Occipital lobe (tissue), 2 donors: ENCODE measurements around the gene C1orf198. TPM values are rescaled to one million over a fixed set of nuclear protein-coding genes. Genes with fewer than 3 reads are reported as not detected.

Experiments used
- DNase-seq: peaks from one replicate; lab custom pipeline; 2025; lab: John Stamatoyannopoulos, UW
- total RNA-seq: library from RNA; depleted of rRNA; stranded (reverse); fragments of >200 nt; gene quantifications from one replicate; pipeline ENCODE4 v1.2.3, GENCODE V29; 2014

The C1orf198 gene
- total RNA-seq, 1 donor from 2014 or later, result 14.5 TPM

DNA sequence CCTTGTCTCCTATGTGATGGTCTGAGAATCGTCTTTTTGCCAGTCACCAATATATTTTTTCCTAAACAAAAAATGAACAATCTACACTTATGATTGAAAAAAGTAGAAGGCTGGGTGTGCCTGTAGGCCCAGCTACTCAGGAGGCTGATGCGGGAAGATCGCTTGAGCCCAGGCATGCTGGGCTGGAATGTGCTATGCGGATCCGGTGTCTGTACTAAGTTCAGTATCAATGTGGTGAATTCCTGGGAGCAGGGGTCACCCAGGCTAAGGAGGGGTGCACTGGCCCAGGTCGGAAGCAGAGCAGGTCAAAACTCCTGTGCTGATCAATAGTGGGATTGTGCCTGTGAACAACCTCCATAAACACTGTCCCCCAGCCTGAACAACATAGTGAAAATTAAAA is 25.7 kb upstream of the C1orf198 start:
- DNase-seq, result no peak

DNA sequence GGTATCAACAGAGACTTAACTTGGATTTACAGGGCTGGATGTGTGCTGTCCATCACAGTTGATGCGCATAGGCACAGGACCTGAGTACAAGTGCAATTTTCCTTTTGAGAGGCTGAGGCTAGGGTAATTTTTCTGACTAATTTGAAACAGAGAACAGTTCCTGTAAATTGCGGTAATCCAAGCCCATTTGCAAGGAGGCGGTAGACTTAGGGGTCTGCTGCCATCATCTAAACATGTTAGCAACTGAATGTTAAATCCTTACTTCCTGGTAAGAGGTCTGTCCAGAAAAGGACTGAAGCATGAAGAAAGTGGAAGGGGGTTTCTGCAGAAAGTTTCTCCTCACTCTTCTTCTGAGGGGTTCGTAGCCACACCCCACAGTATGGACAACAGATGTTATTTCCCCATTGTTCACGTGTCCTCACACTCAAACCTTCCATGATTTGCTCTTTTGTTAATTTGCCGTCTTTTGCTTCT is 23.7 kb upstream of the C1orf198 start:
- no peak for DNase-seq

DNA sequence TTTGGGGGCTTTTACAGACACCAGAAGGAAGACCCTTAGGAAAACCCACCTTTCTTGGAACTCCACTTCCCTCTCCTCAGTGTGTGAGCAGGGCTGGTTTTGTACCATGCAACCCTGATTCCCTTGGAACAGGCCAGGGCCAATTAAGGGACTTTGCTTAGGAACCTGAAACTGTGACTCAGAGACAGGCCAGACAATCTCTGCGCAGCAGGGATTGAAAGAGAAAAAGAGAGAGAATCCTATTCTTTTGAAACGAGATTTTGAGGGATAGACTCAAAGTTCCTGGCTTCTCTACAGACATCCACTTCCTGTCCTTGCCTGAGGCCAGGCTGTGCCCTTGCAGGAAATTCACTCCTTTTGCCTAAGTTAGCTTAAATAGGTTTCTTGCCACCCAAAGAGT is 23.1 kb upstream of the C1orf198 start:
- DNase-seq, result no peak

DNA sequence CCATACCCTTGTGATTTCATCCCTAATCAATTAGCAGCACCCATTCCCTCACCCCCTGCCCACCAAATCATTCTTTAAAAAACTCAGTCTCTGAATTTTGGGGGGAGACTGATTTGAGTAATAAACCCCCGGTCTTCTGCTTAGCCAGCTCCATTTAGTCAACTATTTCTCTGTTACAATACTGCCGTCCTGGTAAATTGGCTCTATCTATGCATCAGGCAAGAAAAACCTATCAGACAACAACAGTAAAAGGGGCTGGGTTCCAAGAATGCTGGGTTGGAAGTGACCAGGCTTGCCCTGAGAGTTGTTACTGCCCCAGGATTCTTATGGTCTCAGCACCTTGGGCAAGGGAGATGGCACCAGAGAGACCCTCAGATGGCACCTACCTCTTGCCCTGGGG is 16.3 kb upstream of the C1orf198 start:
- DNase-seq, result no peak

DNA sequence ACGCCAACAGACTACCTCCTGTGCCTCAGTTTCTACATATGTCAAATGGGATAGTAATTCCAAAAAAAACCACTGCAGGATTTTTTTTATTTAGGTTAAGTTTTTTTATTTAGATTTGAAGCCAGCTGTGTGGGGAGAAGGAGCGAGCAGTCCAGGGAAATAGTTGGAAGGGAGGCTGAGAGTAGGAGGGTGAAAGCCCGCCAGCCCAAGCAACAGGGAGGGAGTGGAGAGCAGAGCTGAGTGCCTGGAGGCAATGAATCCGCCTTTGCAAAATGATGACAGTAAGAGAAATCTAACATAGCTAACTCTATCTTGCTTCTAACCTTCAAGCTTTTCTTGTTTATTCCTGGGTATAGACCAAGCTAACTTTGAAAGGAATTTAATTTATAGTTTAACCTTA is 15.6 kb upstream of the C1orf198 start:
- peak; percentile 25 for DNase-seq

DNA sequence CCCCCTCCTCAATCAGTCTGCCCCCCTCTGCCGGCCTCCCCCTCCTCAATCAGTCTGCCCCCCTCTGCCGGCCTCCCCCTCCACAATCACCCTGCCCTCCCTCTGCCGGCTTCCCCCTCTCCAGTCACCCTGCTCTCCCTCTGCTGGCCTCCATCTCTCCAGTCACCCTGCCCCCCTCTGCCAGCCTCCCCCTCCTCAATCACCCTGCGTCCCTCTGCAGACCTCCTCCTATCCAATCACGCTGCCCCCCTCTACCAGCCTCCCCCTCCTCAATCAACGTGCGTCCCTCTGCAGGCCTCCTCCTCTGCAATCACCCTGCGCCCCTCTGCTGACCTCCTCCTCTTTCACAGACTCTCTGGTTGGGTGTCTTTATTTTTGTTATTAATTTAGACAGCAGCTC is 11.5 kb upstream of the C1orf198 start:
- DNase-seq, result no peak

DNA sequence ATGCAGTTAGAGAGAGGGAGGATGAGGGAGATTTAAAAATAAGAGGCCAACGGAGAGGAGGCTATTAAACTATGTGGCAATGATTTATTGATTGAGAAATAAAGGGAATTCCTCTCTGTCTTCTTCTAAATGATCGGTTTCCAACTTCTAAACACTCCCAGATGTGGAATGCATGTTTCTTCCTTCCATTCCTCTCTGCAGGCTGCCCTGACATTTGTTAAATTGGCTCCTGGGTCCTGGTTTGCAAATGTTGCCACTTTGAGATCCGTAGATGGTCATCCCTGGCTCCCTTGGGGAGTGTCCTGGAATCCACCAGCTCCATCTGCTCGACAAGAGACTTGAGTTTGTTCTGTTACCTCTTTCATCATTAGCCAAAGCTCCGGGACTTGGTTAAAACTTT is 10.3 kb upstream of the C1orf198 start:
- DNase-seq, result no peak

DNA sequence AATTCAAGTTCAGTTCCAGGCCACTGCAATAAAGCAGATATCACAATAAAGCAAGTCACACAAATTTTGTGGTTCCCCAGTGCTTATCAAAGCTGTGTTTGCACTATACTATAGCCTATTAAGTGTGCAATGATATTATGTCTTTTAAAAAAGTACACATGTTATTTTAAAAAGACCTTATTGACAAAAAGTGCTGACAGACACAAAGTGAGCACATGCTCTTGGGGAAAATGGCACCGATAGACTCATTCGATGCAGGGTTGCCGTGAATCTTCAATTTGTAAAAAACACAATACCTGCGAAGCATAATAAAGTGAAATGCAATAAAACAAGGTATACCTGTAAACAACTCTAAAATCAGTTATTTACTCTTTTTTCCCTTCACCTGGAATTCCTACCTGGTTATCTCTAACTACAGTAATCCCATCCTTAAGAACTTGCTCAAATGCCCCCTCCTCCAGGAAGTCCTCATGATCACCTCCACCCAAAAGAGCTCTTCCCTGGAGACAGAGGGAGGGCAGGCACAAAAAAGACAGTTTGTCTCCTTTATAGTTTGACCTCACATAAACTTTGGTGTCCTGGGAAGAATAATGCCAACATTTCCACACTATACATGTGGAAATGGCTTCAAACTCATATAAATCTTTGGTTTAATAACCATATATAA is 9.7 kb upstream of the C1orf198 start:
- DNase-seq, result no peak

DNA sequence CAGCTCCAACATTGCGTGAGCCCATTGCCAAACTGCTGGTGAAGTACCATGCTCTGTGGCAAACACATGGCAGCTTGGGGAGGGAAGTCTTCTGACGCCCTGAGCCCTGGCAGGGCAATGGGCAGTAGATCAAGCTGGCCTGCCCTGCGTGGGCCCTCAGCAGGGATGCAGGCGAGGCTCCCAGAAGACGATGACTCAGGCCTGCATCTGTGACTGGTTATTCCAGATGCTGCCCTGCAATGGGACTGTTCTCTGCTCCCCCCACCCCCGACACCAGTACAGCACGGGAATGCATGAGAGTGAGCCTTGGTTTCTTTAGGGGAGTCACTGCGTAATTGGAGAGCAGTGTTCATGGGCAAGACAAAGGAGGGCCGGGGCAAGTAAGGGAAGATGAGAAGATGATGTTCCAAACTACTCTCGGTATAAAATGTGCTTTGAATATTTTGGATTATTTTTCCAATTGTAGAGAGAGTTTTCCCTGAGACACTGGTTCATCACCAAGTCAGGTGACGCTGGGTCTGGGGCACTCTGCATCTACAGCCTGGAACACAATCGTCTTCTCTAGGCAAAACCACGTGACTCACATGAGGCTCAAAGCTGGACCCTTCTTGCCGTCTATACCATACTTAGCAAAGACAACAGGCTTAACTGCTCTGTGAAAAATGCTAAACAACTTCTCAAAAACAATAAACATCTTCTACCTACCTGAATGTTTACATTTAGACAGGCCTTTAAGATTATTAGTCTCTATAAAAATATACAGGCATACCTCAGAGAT is 9.0 kb upstream of the C1orf198 start:
- no peak for DNase-seq

DNA sequence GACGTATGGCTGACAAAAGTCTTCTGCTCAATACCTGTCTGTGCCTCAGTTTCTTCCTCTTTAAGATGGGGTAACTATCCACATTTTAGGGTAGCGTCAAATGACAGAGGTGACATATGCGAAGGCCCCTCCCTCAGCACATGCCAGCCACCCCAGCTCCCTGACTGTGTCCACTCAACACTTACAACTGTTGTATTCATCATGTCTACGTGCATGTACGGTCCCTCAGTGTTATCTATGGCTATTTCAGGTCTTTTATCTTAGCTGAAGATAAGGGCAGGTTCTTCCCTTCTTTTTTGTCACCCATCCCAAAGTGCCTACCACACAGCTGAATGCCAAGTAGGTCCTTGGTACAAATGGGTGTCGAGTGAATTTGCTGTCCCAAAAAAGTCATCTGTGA is 8.3 kb upstream of the C1orf198 start:
- no peak for DNase-seq

DNA sequence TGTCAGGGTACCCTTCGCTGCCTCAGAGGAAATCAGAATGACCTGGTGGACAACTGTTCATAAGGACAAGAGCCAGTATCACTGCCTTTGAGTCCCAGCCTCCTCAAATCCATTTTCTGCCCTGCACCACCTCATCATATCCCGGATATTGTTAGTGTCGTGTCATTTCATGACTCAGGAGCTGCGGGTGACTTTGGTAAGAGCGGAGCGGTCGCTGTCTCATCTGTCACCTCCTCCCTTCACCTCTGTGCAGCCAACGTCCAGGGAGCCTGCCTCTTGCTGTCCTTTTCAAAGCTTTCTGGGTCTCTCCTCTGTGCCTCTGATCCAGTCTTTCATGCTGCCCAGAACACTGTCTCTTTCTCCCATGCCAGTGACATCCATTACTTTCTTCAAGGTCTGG is 7.0 kb upstream of the C1orf198 start:
- DNase-seq, result no peak

DNA sequence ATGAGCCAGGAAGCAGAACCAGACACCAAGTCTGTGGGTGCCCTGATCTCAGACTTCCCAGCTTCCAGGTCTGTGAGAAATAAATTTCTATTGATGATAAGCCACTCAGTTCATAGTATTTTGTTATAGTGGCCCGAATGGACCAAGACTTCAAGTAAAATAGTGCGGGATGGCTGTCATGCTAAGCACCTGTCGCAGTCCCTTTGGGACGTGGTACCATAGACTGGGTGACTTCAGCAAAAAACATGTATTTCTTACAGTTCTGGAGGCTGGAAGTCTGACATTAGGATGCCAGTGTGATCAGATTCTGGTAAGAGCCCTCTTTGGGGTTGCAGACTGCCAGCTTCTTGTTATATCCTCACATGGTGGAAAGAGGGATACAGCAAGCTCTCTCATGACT is 2.6 kb upstream of the C1orf198 start:
- DNase-seq, result no peak

DNA sequence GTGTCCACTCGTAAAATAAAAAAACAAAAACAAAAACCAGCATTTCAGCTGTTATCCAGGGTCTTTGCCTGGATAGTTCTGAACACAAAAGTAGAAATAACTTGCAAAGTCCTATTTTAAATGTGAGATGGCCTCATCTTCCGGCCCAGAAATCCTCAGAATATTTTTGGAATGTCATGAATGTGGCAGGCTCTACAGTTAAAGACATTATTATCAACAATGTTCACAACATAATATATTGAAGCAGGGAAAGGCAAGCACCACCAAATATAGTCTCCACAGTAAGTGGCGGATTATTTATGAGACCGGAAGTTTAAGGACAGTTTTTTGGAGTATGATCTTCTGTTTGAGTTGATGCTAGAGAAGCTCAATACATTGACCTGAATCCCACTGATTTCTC is 1.2 kb upstream of the C1orf198 start:
- no peak for DNase-seq

DNA sequence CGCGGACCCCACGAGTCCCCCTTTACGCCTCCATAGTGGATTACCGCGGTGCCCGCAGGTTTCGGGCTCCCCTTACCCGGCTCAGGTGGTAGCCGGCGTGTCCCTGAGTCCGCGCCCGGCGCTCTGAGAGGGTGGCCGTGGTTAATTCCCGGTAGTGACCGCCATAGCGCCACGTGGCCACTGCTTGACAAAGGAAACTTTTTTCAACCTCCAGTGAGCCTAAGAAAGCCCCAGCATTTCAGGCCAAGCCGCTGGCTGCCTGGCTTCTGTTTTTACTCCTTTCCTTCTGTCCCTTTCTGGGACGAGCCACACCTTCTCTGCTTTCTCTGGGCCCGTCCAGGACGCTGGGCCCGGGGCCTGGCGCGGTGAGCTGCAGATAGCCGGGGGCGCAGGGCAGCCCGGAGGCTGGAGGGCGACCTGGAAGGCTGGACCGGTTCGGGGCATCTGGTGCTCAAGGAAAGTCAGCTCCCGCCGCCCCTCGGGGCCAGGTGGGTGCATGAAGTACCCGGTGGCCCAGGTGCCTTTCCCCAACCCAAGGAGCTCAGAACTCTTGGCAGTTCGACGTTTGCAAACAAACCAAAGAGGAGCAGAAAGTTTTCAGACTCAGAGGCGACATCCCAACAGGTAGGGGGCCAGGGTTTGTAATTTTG is 540 bp upstream of the C1orf198 start:
- no peak for DNase-seq

DNA sequence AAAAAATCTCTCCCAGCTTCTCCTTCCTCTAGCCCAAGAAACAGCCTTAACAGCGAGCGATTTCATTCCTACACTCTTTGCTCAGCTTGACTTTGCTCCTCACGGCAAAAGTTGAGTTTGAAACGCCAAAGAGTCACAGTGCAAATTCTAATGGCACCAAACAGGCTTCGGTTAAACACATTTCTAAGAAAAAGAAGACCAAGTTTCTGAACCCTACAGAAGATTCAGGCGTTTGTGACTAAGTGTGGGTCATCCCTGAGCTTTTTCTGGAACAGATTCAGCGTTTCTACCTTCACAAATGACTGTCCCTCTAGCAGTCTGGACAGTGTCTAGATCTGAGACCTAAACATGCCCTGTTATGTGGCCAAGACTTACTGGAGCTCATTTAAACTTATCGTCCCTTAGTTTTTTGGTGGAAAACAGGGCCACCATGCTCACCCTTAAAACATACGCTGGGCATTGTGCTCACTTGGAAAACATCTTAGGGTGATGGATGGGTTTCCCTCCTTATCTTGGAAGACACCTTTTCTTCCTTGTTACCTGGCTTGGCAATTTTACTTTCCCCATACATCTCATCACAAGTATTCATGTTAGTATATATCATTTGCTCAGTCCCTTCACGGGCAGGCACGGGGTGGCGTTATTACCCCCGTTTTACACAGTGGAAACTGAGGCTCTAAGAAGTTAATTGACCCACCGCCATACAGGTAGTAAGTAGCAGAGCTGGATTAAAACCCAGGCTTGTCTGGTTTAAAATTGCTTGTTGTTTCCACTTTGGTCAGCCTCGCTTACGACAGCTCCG is 1.0 kb downstream of the C1orf198 start:
- no peak for DNase-seq

DNA sequence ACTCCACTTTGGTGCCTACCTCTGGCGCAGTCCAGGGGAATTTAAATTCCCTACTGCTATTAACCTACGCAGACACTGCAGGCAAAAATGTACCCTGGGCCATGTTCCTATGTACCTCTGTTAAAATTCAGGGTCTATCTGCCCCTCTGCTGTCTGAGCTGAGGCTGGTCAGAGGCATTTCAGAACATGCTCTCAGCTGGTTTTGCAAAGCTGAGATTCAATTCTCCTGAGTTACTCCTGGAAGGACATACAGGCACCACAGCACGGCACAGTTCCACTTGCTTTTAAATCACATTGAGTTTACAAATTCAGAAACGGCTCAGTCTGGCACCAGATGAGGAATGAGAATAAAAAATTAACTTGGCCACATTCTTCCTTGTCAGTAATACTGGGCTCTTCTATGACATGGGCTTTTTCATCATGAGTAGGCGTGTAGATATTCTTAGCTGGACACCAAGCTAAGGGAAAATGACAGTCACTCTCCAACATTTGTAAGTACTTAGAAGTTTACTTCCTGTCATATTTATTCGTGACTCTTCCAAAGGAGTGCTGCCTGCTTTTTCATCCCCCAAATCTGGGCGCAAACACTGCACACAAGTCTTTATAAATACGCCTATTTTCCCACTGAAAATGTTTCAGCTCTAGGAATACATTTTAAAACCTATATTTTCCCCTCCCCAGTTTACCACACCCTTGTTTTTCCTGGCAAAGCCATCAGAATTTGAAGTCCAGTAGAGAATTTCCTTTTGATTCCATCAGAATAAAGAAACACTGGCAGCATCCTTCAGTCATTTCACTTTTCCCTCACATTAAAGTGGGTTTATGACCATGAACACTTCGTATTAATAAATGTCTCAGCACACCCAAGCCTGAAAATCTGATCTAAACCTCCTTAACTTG is 1.9 kb downstream of the C1orf198 start:
- no peak for DNase-seq

DNA sequence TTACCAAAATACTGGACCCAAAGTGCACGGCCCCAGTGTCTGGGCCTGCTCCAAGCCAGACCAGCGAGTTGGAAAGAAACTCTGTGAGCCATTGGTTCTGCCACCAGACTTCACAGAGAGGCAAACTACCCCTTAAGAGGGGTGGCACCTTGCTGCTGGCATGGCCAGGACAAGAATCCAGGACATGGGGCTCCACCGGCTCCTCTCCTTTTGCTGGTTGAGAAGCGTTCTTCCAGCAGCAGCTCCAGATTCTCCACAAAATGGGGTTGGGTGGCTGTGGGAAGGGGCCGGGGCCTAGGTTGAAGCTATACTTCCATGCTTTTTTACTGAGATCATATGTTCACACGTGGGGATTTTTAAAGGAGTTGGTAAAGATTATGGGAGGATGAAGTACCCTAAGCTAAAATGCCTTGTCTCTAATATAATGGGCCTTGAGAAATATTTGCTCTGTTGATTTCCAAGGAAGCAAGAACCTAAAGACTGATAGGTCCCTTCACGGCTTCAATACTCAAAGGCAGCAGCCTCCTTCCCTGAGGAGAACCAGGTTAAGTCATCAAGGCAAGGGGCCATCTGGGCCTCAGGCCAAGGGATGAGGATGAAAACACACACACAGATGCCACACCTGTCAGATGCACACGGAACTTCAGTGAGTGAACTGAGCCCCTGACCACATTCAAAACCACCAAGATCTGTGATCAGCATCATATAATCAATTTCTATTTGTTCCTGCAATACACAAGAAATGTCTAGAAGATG is 3.1 kb downstream of the C1orf198 start:
- DNase-seq, result no peak

DNA sequence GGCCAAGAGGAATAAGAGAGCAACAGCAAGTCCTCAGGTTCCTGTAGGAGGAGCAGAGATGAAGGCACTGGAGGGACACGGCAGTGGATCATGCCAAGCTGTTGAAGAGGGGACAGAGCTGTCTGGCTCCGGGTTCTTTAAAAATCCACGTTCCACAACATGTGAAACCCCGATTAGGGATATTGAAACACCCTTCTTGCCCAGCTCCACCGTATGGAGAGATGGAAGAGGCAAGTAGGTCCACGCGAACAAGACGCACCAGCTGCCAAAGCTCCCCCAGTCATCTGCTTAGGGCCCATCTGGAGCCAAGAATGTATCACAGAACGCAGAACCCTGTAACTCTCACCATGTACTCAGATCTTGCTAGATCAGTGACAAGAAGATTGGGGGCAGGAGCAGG is 3.9 kb downstream of the C1orf198 start:
- DNase-seq, result peak; percentile 62

DNA sequence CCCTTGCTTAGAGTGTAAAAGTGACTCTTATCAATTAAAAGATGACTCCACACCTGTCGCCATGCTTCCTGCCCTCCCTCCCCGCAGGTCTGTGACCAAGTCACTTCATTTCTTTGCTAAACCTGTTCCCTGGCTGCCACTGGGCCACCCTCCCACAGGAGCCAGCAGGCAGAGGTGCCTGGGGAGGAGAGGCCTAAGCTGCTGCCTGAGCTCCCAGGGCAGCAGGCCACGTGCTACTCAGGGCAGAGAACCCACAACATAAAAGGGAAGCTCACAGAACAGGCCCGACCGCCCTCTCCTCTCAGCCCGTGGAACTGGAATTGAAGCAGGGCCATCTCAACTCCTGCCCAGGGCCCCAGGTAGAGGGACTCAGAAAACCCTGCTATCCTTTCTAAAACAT is 4.9 kb downstream of the C1orf198 start:
- DNase-seq, result no peak

DNA sequence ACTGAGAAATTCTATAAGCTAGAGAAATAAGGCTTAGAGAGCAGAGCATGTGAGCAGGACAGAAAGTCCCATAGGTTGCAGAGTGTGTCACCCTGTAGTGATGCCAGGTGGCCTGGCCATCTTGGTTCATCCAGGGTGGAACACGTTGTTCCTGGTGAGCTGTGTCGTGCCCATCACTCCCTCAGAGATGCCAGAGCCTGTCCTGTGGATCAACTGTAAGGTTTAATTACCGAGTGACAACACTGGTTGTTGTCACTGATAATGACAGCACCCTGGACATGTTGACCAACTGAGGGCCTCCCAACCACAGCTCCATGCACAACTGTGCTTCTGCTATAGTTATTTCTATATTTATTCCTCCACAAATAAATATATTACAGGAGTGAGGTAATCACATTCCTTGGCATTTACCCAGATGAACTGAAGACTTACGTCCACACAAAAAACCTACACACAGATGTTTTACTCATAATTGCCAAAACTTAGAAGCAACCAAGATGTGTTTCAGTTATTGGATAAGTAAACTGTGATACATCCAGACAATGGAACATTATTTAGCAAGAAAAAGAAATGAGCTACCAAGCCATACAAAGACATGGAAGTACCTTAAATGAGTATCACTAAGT is 6.2 kb downstream of the C1orf198 start:
- DNase-seq, result no peak
